Left ventricle myocardium inferior (tissue), 1 donor: Measurements from ENCODE around the gene SLC35E2B. TPM values are rescaled to one million over a fixed set of nuclear protein-coding genes. Genes with fewer than 3 reads are reported as not detected.
"Not testable (repeated sequence)": the region's sequence is repeated elsewhere in the genome, so short reads cannot be mapped to it uniquely, and the experiment has no call there.

Experiments used
- DNase-seq: peaks from one replicate; pipeline ENCODE4 v3.0.0-alpha.2; 2020
- H3K27ac ChIP-seq: fragments of 200-600 bp; replicated peaks from 2 replicates; pipeline ENCODE4 v1.8.0; 2021
- H3K27me3 ChIP-seq: fragments of 200-600 bp; 2 replicates; pipeline ENCODE4 v1.8.0; 2021; ENCODE audit warnings: low read depth
- H3K36me3 ChIP-seq: fragments of 200-600 bp; 2 replicates; pipeline ENCODE4 v1.8.0; 2021
- H3K4me1 ChIP-seq: fragments of 200-600 bp; 2 replicates; pipeline ENCODE4 v1.8.0; 2021
- H3K4me3 ChIP-seq: fragments of 200-600 bp; 2 replicates; pipeline ENCODE4 v1.8.0; 2021; ENCODE audit warnings: mild to moderate bottlenecking, moderate library complexity
- H3K9me3 ChIP-seq: fragments of 200-600 bp; replicated peaks from 2 replicates; pipeline ENCODE4 v1.8.0; 2021
- CTCF ChIP-seq: fragments of 200-600 bp; IDR thresholded peaks from 2 replicates; pipeline ENCODE4 v1.8.0; 2021; ENCODE audit warnings: antibody characterized with exemption, mild to moderate bottlenecking, borderline replicate concordance
- intact Hi-C: fragments of 100-400 bp; cut with micrococcal nuclease; formaldehyde crosslinking; loops from one replicate; pipeline ENCODE4 v1.11.0; 2022
- total RNA-seq: library from RNA; stranded (reverse); fragmentation: NEBNext Ultra II Directional; extraction: Animal tissue kit (Norgen Biotek cat#: 25700); gene quantifications from one replicate; pipeline ENCODE4 v1.2.1, GENCODE V29; 2021
- donor health status: DM: no; HTN: yes; CAD: no; lungs with severe emphysema.

The SLC35E2B gene
- total RNA-seq, 1 donor from 2014 or later, result 20.2 TPM

GRCh38 chr1:1639368-1639767, 53.2 kb downstream of the SLC35E2B start:
- H3K27ac ChIP-seq, H3K4me3 ChIP-seq, H3K27me3 ChIP-seq, H3K9me3 ChIP-seq, H3K4me1 ChIP-seq, intact Hi-C loops, DNase-seq: not testable (repeated sequence)
- peaks cover 21% of the 10 kb centered on the region for H3K36me3 ChIP-seq

GRCh38 chr1:1638528-1638927, 54.1 kb downstream of the SLC35E2B start:
- peaks cover 21% of the 10 kb centered on the region for H3K36me3 ChIP-seq
- H3K27ac ChIP-seq, H3K4me3 ChIP-seq, H3K9me3 ChIP-seq, intact Hi-C loops, H3K27me3 ChIP-seq, H3K4me1 ChIP-seq, DNase-seq: not testable (repeated sequence)

- H3K27ac ChIP-seq, DNase-seq, intact Hi-C loops, H3K4me1 ChIP-seq, H3K27me3 ChIP-seq, H3K4me3 ChIP-seq, H3K9me3 ChIP-seq: not testable (repeated sequence)
- peaks cover 21% of the 10 kb centered on the region for H3K36me3 ChIP-seq
Measured at GRCh38 chr1:1637479-1637875, 55.1 kb downstream of the SLC35E2B start.

GRCh38 chr1:1636621-1637478, 55.7 kb downstream of the SLC35E2B start:
- H3K27ac ChIP-seq, DNase-seq, H3K9me3 ChIP-seq, H3K27me3 ChIP-seq, H3K4me1 ChIP-seq, H3K4me3 ChIP-seq, intact Hi-C loops: not testable (repeated sequence)
- H3K36me3 ChIP-seq, result peaks cover 21% of the 10 kb centered on the region

GRCh38 chr1:1634613-1635012, 58.0 kb downstream of the SLC35E2B start:
- H3K4me3 ChIP-seq, intact Hi-C loops, H3K9me3 ChIP-seq, DNase-seq, H3K27ac ChIP-seq: not testable (repeated sequence)
- H3K27me3 ChIP-seq, result peaks cover 21% of the 10 kb centered on the region
- H3K36me3 ChIP-seq, result peaks cover 15% of the 10 kb centered on the region
- H3K4me1 ChIP-seq, result peaks cover 21% of the 10 kb centered on the region

GRCh38 chr1:1633409-1633808, 59.2 kb downstream of the SLC35E2B start:
- peaks cover 21% of the 10 kb centered on the region for H3K4me1 ChIP-seq
- H3K9me3 ChIP-seq, DNase-seq, H3K4me3 ChIP-seq, intact Hi-C loops, H3K27ac ChIP-seq: not testable (repeated sequence)
- H3K27me3 ChIP-seq, result peaks cover 33% of the 10 kb centered on the region
- peaks cover 26% of the 10 kb centered on the region for H3K36me3 ChIP-seq

GRCh38 chr1:1631782-1632420, 60.7 kb downstream of the SLC35E2B start, which contains the start of gene MMP23B:
MMP23B (plus strand) TSS chr1:1632173; CDS start chr1:1632219, 46 bp downstream.
- Histone ChIP-seq H3K4me1 (peaks cover 21% of the 10 kb centered on the region), H3K36me3 (peaks cover 34% of the 10 kb centered on the region), H3K27me3 (peaks cover 34% of the 10 kb centered on the region), H3K4me3 (peak within 1 kb of the TSS; percentile 57), H3K9me3 (no peaks in the 10 kb centered on the region), H3K27ac (peak within 1 kb of the TSS; percentile 84)
- DNase-seq, result peak; percentile 26
- no peak for TF ChIP-seq CTCF
- intact Hi-C loops, result no loop called here

- peak; percentile 83 for DNase-seq
- no peak for TF ChIP-seq CTCF
- Histone ChIP-seq H3K9me3 (no peaks in the 10 kb centered on the region), H3K27me3 (peaks cover 34% of the 10 kb centered on the region), H3K4me3 (peak overlapping the region; percentile 57), H3K36me3 (peaks cover 31% of the 10 kb centered on the region), H3K4me1 (peaks cover 25% of the 10 kb centered on the region), H3K27ac (peak overlapping the region; percentile 84)
- intact Hi-C loops, result no loop called here
Measured at GRCh38 chr1:1630965-1631781, 61.4 kb downstream of the SLC35E2B start.
